Small intestine (tissue), 7 donors: Measurements from ENCODE around the gene NAGS. TPM values are rescaled to one million over a fixed set of nuclear protein-coding genes. Genes with fewer than 3 reads are reported as not detected.
"Not testable (repeated sequence)": the region's sequence is repeated elsewhere in the genome, so short reads cannot be mapped to it uniquely, and the experiment has no call there.

ENCODE experiments used
- DNase-seq, 2 donors: peaks; one replicate each; pipeline versions ENCODE4 v3.0.0 to v3.0.0-alpha.2; 2013
- FAIRE-seq: peaks from 2 replicates; lab custom pipeline; 2012; peaks lifted over from hg19 to GRCh38; lab: Jason Lieb, UNC
- H3K27ac ChIP-seq, 3 donors: one replicate each; pipeline ENCODE4 v1.5.1; 2013; ENCODE audit warnings: low read length in 2 of 3, mild to moderate bottlenecking in 2 of 3, control low read depth in 1 of 3, inconsistent platforms in 1 of 3, low read depth in 1 of 3, moderate library complexity in 1 of 3
- H3K27me3 ChIP-seq, 3 donors: one replicate each; pipeline ENCODE4 v1.6.1; 2013; ENCODE audit warnings: low read length in 3 of 3, inconsistent platforms in 1 of 3; ENCODE audit not compliant: control insufficient read depth in 3 of 3, insufficient read depth in 3 of 3
- H3K36me3 ChIP-seq, 3 donors: one replicate each; pipeline ENCODE4 v1.6.1; 2013; ENCODE audit warnings: low read length in 3 of 3, inconsistent platforms in 1 of 3, low read depth in 1 of 3, mild to moderate bottlenecking in 1 of 3, moderate library complexity in 1 of 3; ENCODE audit not compliant: control insufficient read depth in 3 of 3, insufficient read depth in 2 of 3
- H3K4me1 ChIP-seq, 3 donors: one replicate each; pipeline ENCODE4 v1.6.1; 2013; ENCODE audit warnings: low read length in 2 of 3, inconsistent platforms in 1 of 3, low read depth in 1 of 3, mild to moderate bottlenecking in 1 of 3, moderate library complexity in 1 of 3; ENCODE audit not compliant: control insufficient read depth in 3 of 3, insufficient read depth in 2 of 3
- H3K4me3 ChIP-seq, 3 donors: one replicate each; pipeline ENCODE4 v1.5.1; 2013; ENCODE audit warnings: low read length in 3 of 3, control low read depth in 1 of 3, inconsistent platforms in 1 of 3, low read depth in 1 of 3, mild to moderate bottlenecking in 1 of 3, moderate library complexity in 1 of 3
- H3K9me3 ChIP-seq, 2 donors: one replicate each; pipeline ENCODE4 v1.6.1; 2013; ENCODE audit warnings: low read depth in 1 of 2, low read length in 1 of 2; ENCODE audit not compliant: control insufficient read depth in 2 of 2, insufficient read depth in 1 of 2
- WGBS, 3 donors: extraction: QIAGEN DNeasy Blood & Tissue Kit; methylation state at CpG; one replicate each; pipeline ENCODE4 v1.1.7; 2013; 5-methylcytosine and 5-hydroxymethylcytosine counted together
- polyA plus RNA-seq, 4 donors: library from polyadenylated mRNA; stranded (reverse) in 3 of 4; unstranded in 1 of 4; fragments of 200-250 nt in 3 of 4; fragments of 120-200 nt in 1 of 4; gene quantifications; one replicate each; pipeline versions ENCODE4 v1.2.1 to v1.2.3, GENCODE V29; 2013
- donor health status: healthy with polysubstance abuse.
- donor health status: control.
- donor health status: control.
- donor health status: Bipolar disorder and iron deficiency.
- donor health status: healthy.

Gene NAGS
- polyA plus RNA-seq, 4 donors, result 16.8 to 58.6 (median 50.6) TPM

- Histone ChIP-seq H3K4me1 (peaks cover 0 to 13% (median 0%) of the 10 kb centered on the region in 3 donors), H3K27me3 (peaks cover 0 to 50% (median 12%) of the 10 kb centered on the region in 3 donors)
- no peak for FAIRE-seq
Observed at GRCh38 chr17:43987131-43988021, 17.0 kb upstream of the NAGS start.

GRCh38 chr17:43988301-43988700 lies 16.1 kb upstream of the NAGS start:
- H3K4me3 ChIP-seq, result no peak overlapping the region
- no peak for FAIRE-seq
- H3K27ac ChIP-seq, result no peak overlapping the region
- peaks cover 0 to 41% (median 10%) of the 10 kb centered on the region in 3 donors for H3K27me3 ChIP-seq
- no peaks in the 10 kb centered on the region for H3K9me3 ChIP-seq
- H3K4me1 ChIP-seq, result peaks cover 0 to 9% (median 0%) of the 10 kb centered on the region in 3 donors
- no peaks in the 10 kb centered on the region for H3K36me3 ChIP-seq
- WGBS, 3 donors, result 83 to 85% (median 83%) methylated on average over 9 of the region's 9 CpGs
- DNase-seq, result no peak

More at GRCh38 chr17:43987131-43988021, 17.0 kb upstream of the NAGS start:
- H3K27ac ChIP-seq, result no peak overlapping the region
- WGBS, 3 donors, result 67 to 72% (median 71%) methylated on average over 12 of the region's 12 CpGs
- H3K36me3 ChIP-seq, result no peaks in the 10 kb centered on the region
- H3K4me3 ChIP-seq, result no peak overlapping the region
- no peaks in the 10 kb centered on the region for H3K9me3 ChIP-seq
- no peak for DNase-seq

- Histone ChIP-seq H3K4me3 (no peak overlapping the region), H3K27ac (no peak overlapping the region), H3K9me3 (peaks cover 0 to 2% of the 10 kb centered on the region in 2 donors), H3K27me3 (peaks cover 0 to 30% (median 7%) of the 10 kb centered on the region in 3 donors), H3K36me3 (no peaks in the 10 kb centered on the region), H3K4me1 (peaks cover 0 to 11% (median 0%) of the 10 kb centered on the region in 3 donors)
- 93 to 95% (median 94%) methylated on average over 14 of the region's 14 CpGs for WGBS, 3 donors
- no peak for FAIRE-seq
- DNase-seq, result no peak
Observed at GRCh38 chr17:43992641-43993040, 11.8 kb upstream of the NAGS start.

- DNase-seq (peak; percentile 53 to 74), FAIRE-seq (no peak)
- Histone ChIP-seq H3K4me3 (peak overlapping the region in 1 of 3 donors; percentile 28), H3K27me3 (peaks cover 0 to 23% (median 7%) of the 10 kb centered on the region in 3 donors), H3K27ac (no peak overlapping the region), H3K4me1 (peaks cover 0 to 11% (median 0%) of the 10 kb centered on the region in 3 donors), H3K9me3 (peaks cover 0 to 2% of the 10 kb centered on the region in 2 donors), H3K36me3 (no peaks in the 10 kb centered on the region)
- WGBS, 3 donors, result 4 to 7% (median 4%) methylated on average over 50 to 52 of the region's 52 CpGs
Observed at GRCh38 chr17:43994272-43995149, 9.9 kb upstream of the NAGS start.

GRCh38 chr17:43995150-43995471 lies 9.3 kb upstream of the NAGS start:
- WGBS, 3 donors, result 17 to 20% (median 18%) methylated on average over 12 of the region's 12 CpGs
- Histone ChIP-seq H3K4me3 (no peak overlapping the region), H3K36me3 (no peaks in the 10 kb centered on the region), H3K27ac (no peak overlapping the region), H3K4me1 (peaks cover 0 to 11% (median 0%) of the 10 kb centered on the region in 3 donors), H3K9me3 (peaks cover 0 to 2% of the 10 kb centered on the region in 2 donors), H3K27me3 (peaks cover 0 to 23% (median 7%) of the 10 kb centered on the region in 3 donors)
- DNase-seq (no peak), FAIRE-seq (no peak)

- not testable (repeated sequence) for H3K36me3 ChIP-seq, H3K4me3 ChIP-seq, FAIRE-seq, H3K9me3 ChIP-seq, DNase-seq, H3K27ac ChIP-seq
- H3K27me3 ChIP-seq, result peaks cover 0 to 23% (median 7%) of the 10 kb centered on the region in 3 donors
- WGBS, 3 donors, result 74 to 89% (median 85%) methylated on average over 5 of the region's 5 CpGs
- H3K4me1 ChIP-seq, result peaks cover 0 to 28% (median 0%) of the 10 kb centered on the region in 3 donors
Observed at GRCh38 chr17:43997180-43997579, 7.2 kb upstream of the NAGS start.

- H3K4me1 ChIP-seq, result peaks cover 0 to 35% (median 0%) of the 10 kb centered on the region in 3 donors
- peaks cover 0 to 23% (median 7%) of the 10 kb centered on the region in 3 donors for H3K27me3 ChIP-seq
- FAIRE-seq (no peak), DNase-seq (no peak)
- H3K4me3 ChIP-seq, result no peak overlapping the region
- 75 to 83% (median 79%) methylated on average over 3 of the region's 3 CpGs for WGBS, 3 donors
- H3K9me3 ChIP-seq, result peaks cover 0 to 2% of the 10 kb centered on the region in 2 donors
- H3K27ac ChIP-seq, result no peak overlapping the region
- H3K36me3 ChIP-seq, result peaks cover 0 to 3% (median 0%) of the 10 kb centered on the region in 3 donors
Observed at GRCh38 chr17:43998552-43998951, 5.9 kb upstream of the NAGS start.

- H3K27ac ChIP-seq, result no peak overlapping the region
- FAIRE-seq, result no peak
- H3K4me1 ChIP-seq, result peaks cover 0 to 38% (median 0%) of the 10 kb centered on the region in 3 donors
- no peak for DNase-seq
- peaks cover 0 to 2% of the 10 kb centered on the region in 2 donors for H3K9me3 ChIP-seq
- H3K27me3 ChIP-seq, result peaks cover 0 to 20% (median 7%) of the 10 kb centered on the region in 3 donors
- H3K4me3 ChIP-seq, result no peak overlapping the region
- H3K36me3 ChIP-seq, result peaks cover 0 to 3% (median 0%) of the 10 kb centered on the region in 3 donors
- WGBS, 3 donors, result 84 to 90% (median 86%) methylated on average over 4 of the region's 4 CpGs
Observed at GRCh38 chr17:43999024-43999423, 5.4 kb upstream of the NAGS start.
